OCI-LY1 (cell line): Measurements from ENCODE around the gene FGF5.
A peak's percentile ranks its signal among the peaks of the same experiment; 100 is the strongest.

Experiments used
- H2AFZ ChIP-seq: fragments of 200-600 bp; sonication (generic), shearing (Covaris generic); 2 replicates; pipeline ENCODE4 v1.6.0; 2014; ENCODE audit warnings: antibody characterized with exemption, mild to moderate bottlenecking, low read length
- H3F3A ChIP-seq: fragments of 200-600 bp; sonication (generic), shearing (Covaris generic); 2 replicates; pipeline ENCODE4 v1.6.0; 2014; ENCODE audit warnings: mild to moderate bottlenecking, antibody characterized with exemption, low read length, moderate library complexity; ENCODE audit not compliant: insufficient read depth
- H3K27ac ChIP-seq: fragments of 200-600 bp; sonication (generic); 2 replicates; pipeline ENCODE4 v1.5.1; 2014; ENCODE audit warnings: low read length, mixed run types, mild to moderate bottlenecking, low read depth; ENCODE audit not compliant: poor library complexity, severe bottlenecking
- H3K27me3 ChIP-seq: fragments of 200-600 bp; sonication (generic); 2 replicates; pipeline ENCODE4 v1.6.0; 2014; ENCODE audit warnings: antibody characterized with exemption, mild to moderate bottlenecking, low read length, moderate library complexity; ENCODE audit not compliant: insufficient read depth
- H3K36me3 ChIP-seq: fragments of 200-600 bp; sonication (generic); 2 replicates; pipeline ENCODE4 v1.6.1; 2014; ENCODE audit warnings: mild to moderate bottlenecking, antibody characterized with exemption, low read length, moderate library complexity, mixed read lengths; ENCODE audit not compliant: insufficient read depth
- H3K4me1 ChIP-seq: fragments of 200-600 bp; sonication (generic); 2 replicates; pipeline ENCODE4 v1.5.1; 2014; ENCODE audit warnings: mild to moderate bottlenecking, low read length, moderate library complexity; ENCODE audit not compliant: insufficient read depth, severe bottlenecking
- H3K4me2 ChIP-seq: fragments of 200-600 bp; sonication (generic), shearing (Covaris generic); 2 replicates; pipeline ENCODE4 v1.6.1; 2014; ENCODE audit warnings: low read length
- H3K4me3 ChIP-seq: fragments of 200-600 bp; sonication (generic); 2 replicates; pipeline ENCODE4 v1.5.1; 2014; ENCODE audit warnings: low read length, low read depth, mild to moderate bottlenecking, mixed read lengths; ENCODE audit not compliant: poor library complexity, severe bottlenecking
- H3K79me2 ChIP-seq: fragments of 200-600 bp; shearing (Covaris generic); 2 replicates; pipeline ENCODE4 v1.6.1; 2016; ENCODE audit warnings: mixed run types, low read length, mixed read lengths; ENCODE audit not compliant: insufficient read depth
- H3K9ac ChIP-seq: fragments of 200-600 bp; sonication (generic), shearing (Covaris generic); 2 replicates; pipeline ENCODE4 v1.6.1; 2014; ENCODE audit warnings: mild to moderate bottlenecking, low read length, mixed read lengths
- H3K9me2 ChIP-seq: fragments of 200-600 bp; sonication (generic), shearing (Covaris generic); 2 replicates; pipeline ENCODE4 v1.6.1; 2014; ENCODE audit warnings: low read depth, mild to moderate bottlenecking, low read length, mixed read lengths
- H3K9me3 ChIP-seq: fragments of 200-600 bp; shearing (Covaris generic); 2 replicates; pipeline ENCODE4 v1.6.1; 2014; ENCODE audit warnings: low read length, mixed read lengths
- H4K20me1 ChIP-seq: fragments of 200-600 bp; sonication (generic), shearing (Covaris generic); 2 replicates; pipeline ENCODE4 v1.6.0; 2016; ENCODE audit warnings: mild to moderate bottlenecking, low read length; ENCODE audit not compliant: insufficient read depth
- EZH2 ChIP-seq: fragments of 200-600 bp; sonication (generic), shearing (Covaris generic); IDR thresholded peaks from 2 replicates; pipeline ENCODE4 v1.8.0; 2017; ENCODE audit warnings: borderline replicate concordance, mixed run types, mild to moderate bottlenecking, antibody characterized with exemption, low read length, moderate library complexity, mixed read lengths
- TF ChIP-seq, protein P1 (sequence below): fragments of 200-600 bp; sonication (generic), shearing (Covaris generic); IDR thresholded peaks from 2 replicates; pipeline ENCODE4 v1.5.1; 2017; ENCODE audit warnings: mild to moderate bottlenecking, antibody characterized with exemption, low read length, moderate library complexity, mixed read lengths

FGF5 gene

DNA sequence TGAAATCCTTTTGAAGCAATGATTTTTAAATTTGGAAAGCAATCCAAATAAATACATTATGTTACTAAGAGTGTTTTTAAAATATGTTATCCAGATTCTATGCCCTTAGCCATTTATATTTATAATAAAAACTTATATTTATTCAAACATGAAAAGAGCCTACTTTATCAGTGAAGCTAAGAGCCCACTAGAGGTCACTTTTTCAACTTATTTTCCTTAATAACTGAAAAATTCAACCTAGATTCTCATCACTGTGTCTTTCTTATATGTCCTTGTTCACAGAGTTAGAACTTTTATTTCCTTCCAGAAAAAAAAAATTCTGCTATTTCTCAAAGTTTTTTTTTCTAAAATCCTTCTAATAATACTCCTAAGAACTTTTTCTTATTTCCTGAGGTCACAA is 45.3 kb upstream of the FGF5 start:
- TF ChIP-seq EZH2 = no peak
- TF ChIP-seq, protein P1, sequence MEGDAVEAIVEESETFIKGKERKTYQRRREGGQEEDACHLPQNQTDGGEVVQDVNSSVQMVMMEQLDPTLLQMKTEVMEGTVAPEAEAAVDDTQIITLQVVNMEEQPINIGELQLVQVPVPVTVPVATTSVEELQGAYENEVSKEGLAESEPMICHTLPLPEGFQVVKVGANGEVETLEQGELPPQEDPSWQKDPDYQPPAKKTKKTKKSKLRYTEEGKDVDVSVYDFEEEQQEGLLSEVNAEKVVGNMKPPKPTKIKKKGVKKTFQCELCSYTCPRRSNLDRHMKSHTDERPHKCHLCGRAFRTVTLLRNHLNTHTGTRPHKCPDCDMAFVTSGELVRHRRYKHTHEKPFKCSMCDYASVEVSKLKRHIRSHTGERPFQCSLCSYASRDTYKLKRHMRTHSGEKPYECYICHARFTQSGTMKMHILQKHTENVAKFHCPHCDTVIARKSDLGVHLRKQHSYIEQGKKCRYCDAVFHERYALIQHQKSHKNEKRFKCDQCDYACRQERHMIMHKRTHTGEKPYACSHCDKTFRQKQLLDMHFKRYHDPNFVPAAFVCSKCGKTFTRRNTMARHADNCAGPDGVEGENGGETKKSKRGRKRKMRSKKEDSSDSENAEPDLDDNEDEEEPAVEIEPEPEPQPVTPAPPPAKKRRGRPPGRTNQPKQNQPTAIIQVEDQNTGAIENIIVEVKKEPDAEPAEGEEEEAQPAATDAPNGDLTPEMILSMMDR = peak; percentile 20
- Histone ChIP-seq H3K27ac (no peak overlapping the region), H3K36me3 (no peaks in the 10 kb centered on the region), H3K9me3 (no peaks in the 10 kb centered on the region), H3K9ac (no peak overlapping the region), H2AFZ (no peak overlapping the region), H3K4me3 (no peak overlapping the region), H3F3A (no peaks in the 10 kb centered on the region), H4K20me1 (no peaks in the 10 kb centered on the region), H3K4me1 (no peaks in the 10 kb centered on the region), H3K79me2 (no peaks in the 10 kb centered on the region), H3K4me2 (no peak overlapping the region), H3K27me3 (no peaks in the 10 kb centered on the region), H3K9me2 (no peaks in the 10 kb centered on the region)

DNA sequence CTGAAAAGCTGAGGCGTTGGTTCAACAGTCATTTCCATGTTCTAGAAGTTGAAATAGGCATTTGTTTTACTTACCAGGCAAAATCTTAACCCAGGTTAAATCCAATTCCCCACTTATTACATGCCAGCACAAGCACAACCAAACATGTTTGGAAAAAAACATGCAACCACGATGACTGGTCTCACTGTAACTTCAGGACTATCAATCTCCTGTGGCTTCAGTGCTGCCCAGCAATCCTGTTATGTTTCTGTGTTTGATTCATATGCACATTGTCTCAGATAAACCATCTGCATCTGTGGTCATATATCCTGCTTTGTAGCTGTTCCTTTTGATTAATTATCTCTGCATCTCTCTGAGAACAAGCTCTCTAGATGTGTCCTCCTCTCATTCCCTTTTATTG is 40.9 kb upstream of the FGF5 start:
- Histone ChIP-seq H3K9me3 (no peaks in the 10 kb centered on the region), H3K9me2 (no peaks in the 10 kb centered on the region), H3F3A (no peaks in the 10 kb centered on the region), H3K4me3 (no peak overlapping the region), H3K4me1 (no peaks in the 10 kb centered on the region), H3K4me2 (no peak overlapping the region), H4K20me1 (no peaks in the 10 kb centered on the region), H3K27me3 (no peaks in the 10 kb centered on the region), H3K9ac (no peak overlapping the region), H3K27ac (no peak overlapping the region), H3K79me2 (no peaks in the 10 kb centered on the region), H2AFZ (no peak overlapping the region), H3K36me3 (no peaks in the 10 kb centered on the region)
- TF ChIP-seq, protein P1 = no peak
- no peak for TF ChIP-seq EZH2

DNA sequence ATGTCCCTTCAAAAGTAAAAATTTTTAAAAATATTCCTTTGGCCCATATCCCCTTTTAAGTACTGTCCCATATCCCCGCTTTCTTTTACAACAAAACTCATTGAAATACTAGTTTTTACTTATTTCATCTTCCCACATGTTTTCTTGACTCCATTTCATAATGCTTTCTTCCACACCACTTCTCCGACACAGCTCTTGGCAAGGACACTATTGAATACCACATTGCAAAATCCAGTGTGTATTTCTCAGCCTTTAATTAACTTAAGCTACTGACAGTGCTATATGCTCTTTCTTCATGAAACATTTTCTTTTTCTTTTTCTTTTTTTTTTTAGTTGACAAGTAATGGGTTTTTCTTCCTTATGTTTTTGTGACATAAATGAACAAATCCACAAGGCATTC is 40.4 kb upstream of the FGF5 start:
- H3K9me2 ChIP-seq = no peaks in the 10 kb centered on the region
- H3K27me3 ChIP-seq = no peaks in the 10 kb centered on the region
- H2AFZ ChIP-seq = no peak overlapping the region
- no peaks in the 10 kb centered on the region for H3F3A ChIP-seq
- no peaks in the 10 kb centered on the region for H3K36me3 ChIP-seq
- no peak overlapping the region for H3K27ac ChIP-seq
- no peaks in the 10 kb centered on the region for H3K4me1 ChIP-seq
- H3K79me2 ChIP-seq = no peaks in the 10 kb centered on the region
- no peak overlapping the region for H3K4me3 ChIP-seq
- no peaks in the 10 kb centered on the region for H4K20me1 ChIP-seq
- TF ChIP-seq EZH2 = no peak
- no peaks in the 10 kb centered on the region for H3K9me3 ChIP-seq
- H3K9ac ChIP-seq = no peak overlapping the region
- H3K4me2 ChIP-seq = no peak overlapping the region

DNA sequence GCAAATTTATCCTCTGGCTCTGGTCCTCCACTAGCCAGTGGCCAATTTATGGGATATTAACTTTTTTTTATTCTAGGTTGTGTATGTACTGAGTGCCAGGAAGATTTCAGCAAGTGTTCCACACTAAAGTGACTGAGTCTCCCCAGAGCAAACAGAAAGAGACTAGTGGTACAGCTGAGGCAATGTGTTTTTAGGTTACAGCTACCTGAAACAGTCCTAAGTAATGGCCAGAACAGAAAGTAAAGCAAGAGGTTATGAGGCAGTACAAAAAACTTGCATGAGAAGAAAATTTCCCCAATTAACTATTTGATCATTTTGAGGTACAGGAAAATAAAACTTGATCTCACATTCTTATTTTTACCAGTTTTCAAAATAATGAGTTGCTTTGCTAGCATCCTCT is 38.0 kb upstream of the FGF5 start:
- no peak overlapping the region for H2AFZ ChIP-seq
- no peak for TF ChIP-seq EZH2
- TF ChIP-seq, protein P1 = no peak

More for the DNA sequence above, 38.0 kb upstream of the FGF5 start:
- Histone ChIP-seq H3K4me2 (no peak overlapping the region), H3K4me1 (no peaks in the 10 kb centered on the region), H4K20me1 (no peaks in the 10 kb centered on the region), H3F3A (no peaks in the 10 kb centered on the region), H3K9me3 (no peaks in the 10 kb centered on the region), H3K9ac (no peak overlapping the region), H3K27me3 (no peaks in the 10 kb centered on the region), H3K9me2 (no peaks in the 10 kb centered on the region), H3K36me3 (no peaks in the 10 kb centered on the region), H3K27ac (no peak overlapping the region), H3K4me3 (no peak overlapping the region), H3K79me2 (no peaks in the 10 kb centered on the region)
